ENCODE measurements around the gene HSD11B1.
"Not testable (repeated sequence)": the region's sequence is repeated elsewhere in the genome, so short reads cannot be mapped to it uniquely, and the experiment has no call there.

HSD11B1 gene

GRCh38 chr1:209692296-209692695 lies 12.3 kb upstream of the HSD11B1 start:
- DNase-seq: no peak

- peak; percentile 56 for DNase-seq
These were observed 11.7 kb upstream of the HSD11B1 start for GRCh38 chr1:209692745-209693504.

GRCh38 chr1:209696673-209697072 lies 8.0 kb upstream of the HSD11B1 start:
- no peak for DNase-seq

DNA sequence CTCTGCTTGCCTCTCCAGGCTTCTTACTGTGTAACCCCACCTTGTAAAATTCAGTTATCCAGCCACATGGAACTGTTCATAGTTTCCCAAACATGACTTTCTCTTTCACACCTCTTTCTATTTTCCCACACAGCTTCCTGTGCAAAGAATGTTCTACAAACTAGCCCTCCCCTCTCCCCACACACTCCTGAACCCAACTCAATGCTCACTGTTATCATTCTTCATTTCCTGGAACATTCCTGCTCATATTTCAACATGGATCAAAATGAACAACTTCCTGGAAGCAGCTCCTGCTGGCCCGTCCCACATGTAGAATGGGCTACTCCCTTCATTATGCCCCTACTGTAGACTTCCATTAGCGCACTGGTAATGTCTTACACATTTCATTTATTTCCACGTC lies 7.5 kb upstream of the HSD11B1 start:
- no peak for DNase-seq

GRCh38 chr1:209700686-209701085 lies 4.0 kb upstream of the HSD11B1 start:
- not testable (repeated sequence) for DNase-seq

GRCh38 chr1:209702832-209703231 lies 1.8 kb upstream of the HSD11B1 start:
- no peak for DNase-seq

GRCh38 chr1:209703834-209704504 lies 677 bp upstream of the HSD11B1 start:
- no peak for DNase-seq

GRCh38 chr1:209705033-209705598 lies 470 bp downstream of the HSD11B1 start:
- no peak for DNase-seq

- no peak for DNase-seq
These were observed 2.0 kb downstream of the HSD11B1 start for GRCh38 chr1:209706622-209707021.

DNA sequence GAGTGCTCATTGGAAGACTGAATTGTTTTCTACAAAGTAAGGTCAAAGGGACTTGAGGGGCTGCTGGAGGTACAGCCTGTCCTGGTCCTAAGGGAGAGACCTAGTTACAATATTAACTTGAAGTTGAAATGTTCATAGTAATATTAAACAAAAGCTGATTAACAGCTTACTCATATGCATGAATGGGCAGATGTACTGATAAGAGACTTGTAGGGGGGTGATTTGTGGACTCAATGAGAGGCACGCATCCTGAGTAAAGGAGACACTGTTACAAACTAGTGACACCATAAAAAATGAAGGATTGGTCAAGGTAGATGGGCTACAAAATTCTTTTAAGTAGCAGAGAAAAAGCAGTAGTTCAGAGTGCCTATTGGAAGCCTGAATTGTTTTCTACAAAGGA lies 2.7 kb downstream of the HSD11B1 start:
- DNase-seq: no peak

- DNase-seq: no peak
These were observed 3.7 kb downstream of the HSD11B1 start for GRCh38 chr1:209708297-209708696.

GRCh38 chr1:209710093-209710492 lies 5.4 kb downstream of the HSD11B1 start:
- DNase-seq: no peak

- no peak for DNase-seq
These were observed 6.2 kb downstream of the HSD11B1 start for GRCh38 chr1:209710847-209711246.

DNA sequence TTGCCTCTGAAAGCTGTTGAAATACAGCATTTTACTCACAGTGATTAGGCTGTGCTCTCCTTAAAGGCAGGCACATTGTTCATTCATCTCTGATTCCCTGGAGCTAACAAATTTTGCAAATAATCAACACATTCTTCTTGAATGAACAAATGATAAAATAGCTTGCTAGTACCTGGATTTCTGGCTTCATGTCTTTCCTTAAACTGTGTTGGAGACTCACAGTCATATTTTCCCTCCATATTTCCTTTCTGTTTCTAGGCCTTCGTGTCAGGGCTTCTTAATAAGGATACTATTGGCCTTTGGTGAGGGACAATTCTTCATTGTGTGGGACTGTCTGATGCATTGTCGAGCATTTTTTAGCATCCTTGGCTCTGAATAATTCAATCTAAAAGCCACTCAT lies 9.7 kb downstream of the HSD11B1 start:
- DNase-seq: no peak

DNA sequence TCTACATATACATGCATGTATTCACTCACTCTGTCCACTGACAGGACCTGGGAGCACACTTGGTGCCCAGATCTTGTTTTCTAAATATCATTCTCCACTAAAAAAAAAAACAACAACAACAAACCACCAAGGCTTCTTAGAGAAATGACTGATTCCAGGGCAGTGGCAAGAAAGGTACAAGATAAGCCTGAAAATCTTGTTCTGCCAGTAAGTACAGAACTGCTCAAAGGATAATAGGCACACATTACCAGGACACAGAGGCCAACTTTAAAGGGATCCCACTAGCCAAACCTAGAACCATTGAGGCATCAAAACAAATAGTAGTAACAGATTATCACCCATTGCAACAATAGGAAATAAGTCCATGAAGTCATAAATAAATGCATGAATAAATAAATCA lies 10.7 kb downstream of the HSD11B1 start:
- DNase-seq: no peak

DNA sequence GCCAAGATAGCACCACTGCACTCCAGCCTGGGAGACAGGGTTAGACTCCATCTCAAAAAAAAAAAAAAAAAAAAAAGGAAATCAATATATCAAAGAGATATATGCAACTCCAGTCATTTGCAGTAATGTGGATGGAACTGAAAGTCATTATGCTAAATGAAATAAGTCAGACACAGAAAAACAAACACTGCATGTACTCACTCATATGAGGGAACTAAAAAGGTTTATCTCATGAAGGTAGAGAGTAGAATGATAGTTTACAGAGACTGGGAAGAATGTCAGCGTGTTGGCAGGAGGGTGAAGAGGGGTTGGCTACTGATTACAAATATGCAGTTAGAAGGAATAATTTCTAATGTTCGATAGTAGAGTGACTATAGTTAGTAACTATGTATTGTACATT lies 13.2 kb downstream of the HSD11B1 start:
- DNase-seq: no peak

DNA sequence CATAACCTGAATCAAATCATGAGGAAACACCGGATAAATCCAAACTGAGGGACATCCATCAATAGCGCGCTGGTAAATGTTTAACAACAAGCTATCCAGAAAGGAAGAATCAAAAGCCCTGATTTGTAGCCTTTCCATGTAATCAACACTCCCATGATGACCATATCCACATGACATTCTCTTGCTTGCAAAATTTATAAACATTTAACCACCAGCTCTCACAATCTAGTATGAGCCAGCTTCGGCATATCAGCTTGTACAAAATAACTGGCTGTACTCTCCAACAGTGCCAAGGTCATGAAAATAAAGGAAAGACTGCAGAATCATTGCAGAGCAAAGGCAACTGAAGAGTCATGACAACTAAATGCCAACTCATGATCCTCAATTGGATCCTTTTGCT lies 15.7 kb downstream of the HSD11B1 start:
- no peak for DNase-seq

DNA sequence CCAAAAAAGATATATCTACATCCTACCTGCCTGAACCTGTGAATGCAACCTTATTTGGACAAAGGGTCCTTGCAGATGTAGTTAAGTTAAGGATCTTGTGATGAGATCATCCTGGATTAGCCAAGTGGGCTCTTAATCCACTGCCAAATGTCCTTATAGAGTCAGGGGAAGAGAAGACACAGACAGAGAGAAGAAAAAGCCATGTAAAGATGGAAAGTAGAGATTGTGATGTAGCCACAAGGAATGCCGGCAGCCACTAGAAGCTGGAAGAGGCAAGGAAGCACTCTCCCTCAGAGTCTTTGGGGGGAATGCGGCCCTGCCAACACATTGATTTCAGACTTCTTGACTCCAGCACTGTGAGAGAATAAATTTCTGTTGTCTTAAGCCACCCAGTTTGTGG lies 16.2 kb downstream of the HSD11B1 start:
- no peak for DNase-seq

GRCh38 chr1:209721323-209721722 lies 16.7 kb downstream of the HSD11B1 start:
- DNase-seq: no peak

DNA sequence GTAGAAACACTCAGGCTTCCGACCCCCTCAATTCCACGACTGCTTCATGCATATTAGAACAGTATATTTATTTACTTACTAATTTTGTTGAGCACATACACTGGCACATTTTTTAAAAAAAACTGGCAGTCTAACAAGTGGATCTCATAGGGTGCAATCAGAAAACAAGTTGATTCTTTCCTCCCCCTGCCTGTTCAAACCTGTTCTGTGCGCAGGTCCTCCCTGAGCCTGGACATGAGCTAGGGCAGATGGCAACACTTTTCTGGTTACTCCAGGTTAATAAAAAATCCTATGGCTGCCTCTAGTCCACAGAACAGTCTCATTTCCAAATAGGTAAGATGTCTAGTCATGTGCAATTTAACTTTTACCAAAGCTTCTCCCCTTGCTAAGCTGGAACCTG lies 18.6 kb downstream of the HSD11B1 start:
- DNase-seq: no peak

DNA sequence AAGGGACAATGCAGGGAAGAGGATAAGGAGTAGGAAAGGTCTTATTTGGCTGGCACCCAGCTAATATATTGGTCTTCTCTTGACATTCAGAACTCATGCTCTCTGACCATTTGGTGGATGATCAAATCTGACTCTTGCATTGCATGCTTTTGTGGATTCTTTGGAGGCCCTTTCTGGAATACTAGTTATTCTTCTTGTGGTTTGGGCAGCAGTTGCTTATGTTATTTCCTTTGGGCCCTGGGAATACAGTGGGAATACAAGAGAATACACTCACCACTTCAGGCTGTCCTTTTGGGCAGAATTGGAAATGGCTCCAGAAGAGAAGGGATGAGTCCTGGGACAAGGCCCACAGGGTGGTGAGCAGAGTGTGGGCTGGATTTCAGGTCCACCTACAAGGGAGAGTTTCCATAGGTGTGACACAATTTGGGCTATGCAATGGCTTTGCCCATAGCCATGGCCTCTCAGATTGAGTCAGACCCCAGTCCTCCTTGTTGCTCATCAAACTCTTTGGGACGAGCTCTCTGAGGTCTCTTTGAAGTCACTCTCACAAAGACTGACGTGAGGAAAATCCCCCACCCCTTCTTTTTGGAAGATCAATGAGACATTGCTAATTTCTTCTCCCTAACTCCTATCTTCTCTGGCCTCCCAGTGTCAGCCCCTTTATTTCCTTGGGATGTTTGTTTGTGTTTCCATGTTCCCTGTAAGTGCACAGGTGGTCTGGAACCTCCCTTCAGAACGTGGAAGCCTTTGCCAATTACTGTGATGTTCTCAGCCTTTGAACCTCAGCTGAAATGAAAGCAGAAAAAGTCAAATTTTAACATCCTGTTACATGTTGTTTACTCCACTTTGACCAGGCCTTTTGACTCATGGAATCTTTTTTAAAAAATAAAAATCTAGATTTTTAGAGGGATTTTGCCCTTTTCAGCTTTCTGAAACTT lies 19.4 kb downstream of the HSD11B1 start:
- DNase-seq: no peak

GRCh38 chr1:209727286-209727685 lies 22.6 kb downstream of the HSD11B1 start:
- no peak for DNase-seq

- DNase-seq: no peak
These were observed 23.1 kb downstream of the HSD11B1 start for GRCh38 chr1:209727785-209728184.
